Measurements from ENCODE around the gene OLA1. TPM values are rescaled to one million over a fixed set of nuclear protein-coding genes. Genes with fewer than 3 reads are reported as not detected.

Gene OLA1
- total RNA-seq, 2 donors from 2014 or later, result 43.8 to 56.7 TPM

DNA sequence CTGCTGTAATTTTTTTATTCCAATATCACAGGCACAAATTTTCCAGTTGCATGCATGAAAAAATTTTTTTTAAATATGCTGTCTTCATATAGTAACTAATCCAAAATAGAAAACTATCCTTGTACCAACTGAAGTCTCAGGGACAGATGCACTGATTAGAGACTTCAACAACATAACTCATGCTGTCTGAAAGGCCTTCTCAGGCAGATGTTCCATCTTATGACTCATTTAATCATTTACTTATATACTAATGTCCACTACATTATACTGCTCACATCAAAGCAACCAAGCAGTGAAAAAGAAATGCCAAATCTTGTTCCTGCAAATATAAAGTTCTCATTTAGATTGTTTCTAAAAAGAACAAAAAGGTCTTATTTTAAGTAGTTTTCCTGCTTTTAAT lies 53.1 kb downstream of the OLA1 start:
- H3K27ac ChIP-seq, result no peak overlapping the region
- no peaks in the 10 kb centered on the region for H3K27me3 ChIP-seq
- no peaks in the 10 kb centered on the region for H3K36me3 ChIP-seq
- DNase-seq (ENCODE audit: low spot score), result no peak
- no peak overlapping the region for H3K4me3 ChIP-seq
- no peaks in the 10 kb centered on the region for H3K9me3 ChIP-seq
- H3K4me1 ChIP-seq, result no peaks in the 10 kb centered on the region
- TF ChIP-seq, protein P1, sequence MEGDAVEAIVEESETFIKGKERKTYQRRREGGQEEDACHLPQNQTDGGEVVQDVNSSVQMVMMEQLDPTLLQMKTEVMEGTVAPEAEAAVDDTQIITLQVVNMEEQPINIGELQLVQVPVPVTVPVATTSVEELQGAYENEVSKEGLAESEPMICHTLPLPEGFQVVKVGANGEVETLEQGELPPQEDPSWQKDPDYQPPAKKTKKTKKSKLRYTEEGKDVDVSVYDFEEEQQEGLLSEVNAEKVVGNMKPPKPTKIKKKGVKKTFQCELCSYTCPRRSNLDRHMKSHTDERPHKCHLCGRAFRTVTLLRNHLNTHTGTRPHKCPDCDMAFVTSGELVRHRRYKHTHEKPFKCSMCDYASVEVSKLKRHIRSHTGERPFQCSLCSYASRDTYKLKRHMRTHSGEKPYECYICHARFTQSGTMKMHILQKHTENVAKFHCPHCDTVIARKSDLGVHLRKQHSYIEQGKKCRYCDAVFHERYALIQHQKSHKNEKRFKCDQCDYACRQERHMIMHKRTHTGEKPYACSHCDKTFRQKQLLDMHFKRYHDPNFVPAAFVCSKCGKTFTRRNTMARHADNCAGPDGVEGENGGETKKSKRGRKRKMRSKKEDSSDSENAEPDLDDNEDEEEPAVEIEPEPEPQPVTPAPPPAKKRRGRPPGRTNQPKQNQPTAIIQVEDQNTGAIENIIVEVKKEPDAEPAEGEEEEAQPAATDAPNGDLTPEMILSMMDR (IDR thresholded peaks at IDR 0.05), result no peak

DNA sequence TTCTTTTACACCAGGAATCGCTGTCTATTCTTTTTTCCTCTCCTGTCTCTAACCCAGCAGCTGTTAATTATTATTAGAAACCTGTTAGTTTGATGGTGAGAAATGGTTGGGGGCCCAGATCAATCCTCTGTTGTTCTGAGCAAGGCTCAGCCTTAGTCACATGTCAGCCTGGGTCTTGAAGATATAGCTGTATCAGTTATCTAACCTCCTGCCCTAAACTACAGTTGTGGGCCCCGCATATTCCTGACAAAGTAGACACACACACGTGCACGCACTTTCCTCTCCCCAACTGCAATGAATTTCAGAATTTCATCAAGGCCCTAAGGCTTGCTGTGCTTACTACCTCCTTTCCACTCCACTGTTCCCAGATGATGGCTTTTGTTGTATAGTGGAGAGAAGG lies 54.6 kb downstream of the OLA1 start:
- Histone ChIP-seq H3K36me3 (no peaks in the 10 kb centered on the region), H3K4me3 (no peak overlapping the region), H3K27ac (no peak overlapping the region), H3K4me1 (no peaks in the 10 kb centered on the region), H3K9me3 (no peaks in the 10 kb centered on the region), H3K27me3 (no peaks in the 10 kb centered on the region)
- DNase-seq (ENCODE audit: low spot score), result no peak
- TF ChIP-seq, protein P1 (IDR thresholded peaks at IDR 0.05), result no peak

DNA sequence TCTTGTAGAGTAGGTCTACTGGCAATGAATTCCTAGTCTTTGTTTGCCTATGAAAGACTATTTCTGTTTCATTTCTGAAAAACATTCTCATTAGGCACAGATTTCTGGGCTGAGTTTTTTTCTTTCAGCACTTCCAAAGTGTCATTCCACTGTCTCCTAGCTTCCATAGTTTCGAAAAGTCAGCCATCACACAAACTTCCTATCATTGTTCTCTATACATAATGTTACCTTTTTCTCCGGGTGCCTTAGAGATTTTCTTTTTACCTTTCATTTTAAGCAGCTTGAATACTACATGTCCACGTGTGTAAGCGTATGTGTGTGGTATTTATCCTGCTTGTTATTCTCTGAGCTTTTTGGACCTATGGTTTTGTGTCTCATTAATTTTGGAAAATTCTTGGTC lies 55.7 kb downstream of the OLA1 start:
- Histone ChIP-seq H3K9me3 (no peaks in the 10 kb centered on the region), H3K36me3 (no peaks in the 10 kb centered on the region), H3K27me3 (no peaks in the 10 kb centered on the region), H3K4me1 (no peaks in the 10 kb centered on the region), H3K4me3 (no peak overlapping the region), H3K27ac (no peak overlapping the region)
- TF ChIP-seq, protein P1 (IDR thresholded peaks at IDR 0.05), result no peak
- DNase-seq (ENCODE audit: low spot score), result no peak

GRCh38 chr2:174191342-174192074 lies 56.8 kb downstream of the OLA1 start:
- DNase-seq (ENCODE audit: low spot score), result no peak
- Histone ChIP-seq H3K9me3 (no peaks in the 10 kb centered on the region), H3K4me3 (no peak overlapping the region)

DNA sequence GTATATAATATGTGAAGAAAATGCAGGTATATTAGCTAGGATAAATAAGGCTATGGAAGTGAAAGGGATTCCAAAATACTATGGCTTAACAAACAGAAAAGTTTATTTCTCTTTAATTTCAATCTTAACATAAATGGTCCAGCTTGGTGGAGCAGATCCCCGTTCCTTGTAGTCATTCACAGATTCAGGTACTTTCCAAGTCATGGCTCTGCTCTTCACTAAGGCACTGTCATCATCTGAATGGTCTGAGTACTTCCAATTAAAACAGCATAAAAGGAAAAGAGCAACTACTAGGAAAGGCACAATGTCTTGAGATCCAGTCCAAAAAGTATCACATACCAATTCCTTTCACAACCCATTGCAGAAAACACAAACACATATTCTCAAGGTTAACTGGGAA lies 63.4 kb downstream of the OLA1 start:
- Histone ChIP-seq H3K9me3 (no peaks in the 10 kb centered on the region), H3K27me3 (no peaks in the 10 kb centered on the region), H3K36me3 (no peaks in the 10 kb centered on the region), H3K4me1 (no peaks in the 10 kb centered on the region), H3K4me3 (no peak overlapping the region), H3K27ac (no peak overlapping the region)
- no peak for DNase-seq (ENCODE audit: low spot score)
- TF ChIP-seq, protein P1 (IDR thresholded peaks at IDR 0.05), result no peak

More at GRCh38 chr2:174191342-174192074, 56.8 kb downstream of the OLA1 start:
- no peak overlapping the region for H3K27ac ChIP-seq
- no peaks in the 10 kb centered on the region for H3K27me3 ChIP-seq
- TF ChIP-seq, protein P1 (IDR thresholded peaks at IDR 0.05), result no peak
- H3K36me3 ChIP-seq, result no peaks in the 10 kb centered on the region
- H3K4me1 ChIP-seq, result no peaks in the 10 kb centered on the region

GRCh38 chr2:174184504-174184903 lies 63.8 kb downstream of the OLA1 start:
- Histone ChIP-seq H3K36me3 (no peaks in the 10 kb centered on the region), H3K4me1 (no peaks in the 10 kb centered on the region), H3K27me3 (no peaks in the 10 kb centered on the region), H3K9me3 (no peaks in the 10 kb centered on the region), H3K27ac (no peak overlapping the region), H3K4me3 (no peak overlapping the region)
- TF ChIP-seq, protein P1 (IDR thresholded peaks at IDR 0.05), result no peak
- no peak for DNase-seq (ENCODE audit: low spot score)

Data from right atrium auricular region (tissue), 2 donors.